Smooth muscle cell (in vitro differentiated cells): ENCODE data around the gene CNGB1. TPM values are rescaled to one million over a fixed set of nuclear protein-coding genes. Genes with fewer than 3 reads are reported as not detected.
"Not testable (repeated sequence)": the region's sequence is repeated elsewhere in the genome, so short reads cannot be mapped to it uniquely, and the experiment has no call there.

ENCODE experiments used
- DNase-seq: peaks from one replicate; lab custom pipeline; 2025; ENCODE audit not compliant: unreplicated experiment; lab: John Stamatoyannopoulos, UW
- H2AFZ ChIP-seq: fragments of 200-600 bp; sonication (generic); 2 replicates; pipeline ENCODE4 v1.6.0; 2016; ENCODE audit warnings: antibody characterized with exemption, low read depth, mild to moderate bottlenecking
- H3F3A ChIP-seq: fragments of 200-600 bp; sonication (generic); 2 replicates; pipeline ENCODE4 v1.6.0; 2017; ENCODE audit warnings: antibody characterized with exemption, low read depth
- H3K27ac ChIP-seq: fragments of 200-600 bp; sonication (generic); 2 replicates; pipeline ENCODE4 v1.5.1; 2016; ENCODE audit warnings: low read depth, mild to moderate bottlenecking
- H3K27me3 ChIP-seq: fragments of 200-600 bp; sonication (generic); 2 replicates; pipeline ENCODE4 v1.6.1; 2016; ENCODE audit warnings: low read depth, mild to moderate bottlenecking
- H3K36me3 ChIP-seq: fragments of 200-600 bp; sonication (generic); 2 replicates; pipeline ENCODE4 v1.5.1; 2016; ENCODE audit warnings: low read depth
- H3K4me1 ChIP-seq: fragments of 200-600 bp; sonication (generic); 2 replicates; pipeline ENCODE4 v1.5.1; 2016; ENCODE audit warnings: low read depth
- H3K4me2 ChIP-seq: fragments of 200-600 bp; sonication (generic); 2 replicates; pipeline ENCODE4 v1.6.0; 2016; ENCODE audit warnings: mild to moderate bottlenecking
- H3K4me3 ChIP-seq: fragments of 200-600 bp; sonication (generic); 2 replicates; pipeline ENCODE4 v1.5.1; 2016; ENCODE audit warnings: mild to moderate bottlenecking
- H3K79me2 ChIP-seq: fragments of 200-600 bp; sonication (generic); 2 replicates; pipeline ENCODE4 v1.6.0; 2016; ENCODE audit warnings: low read depth, mild to moderate bottlenecking
- H3K9ac ChIP-seq: fragments of 200-600 bp; sonication (generic); 2 replicates; pipeline ENCODE4 v1.6.0; 2016; ENCODE audit warnings: low read depth
- H3K9me3 ChIP-seq: fragments of 200-600 bp; sonication (generic); replicated peaks from 2 replicates; pipeline ENCODE4 v1.5.1; 2016; ENCODE audit warnings: low read depth
- H4K20me1 ChIP-seq: fragments of 200-600 bp; sonication (generic); 2 replicates; pipeline ENCODE4 v1.6.0; 2016; ENCODE audit warnings: low read depth
- CTCF ChIP-seq: fragments of 200-600 bp; sonication (generic); IDR thresholded peaks from 2 replicates; pipeline ENCODE4 v1.5.1; 2017; ENCODE audit warnings: borderline replicate concordance, mild to moderate bottlenecking, antibody characterized with exemption; ENCODE audit not compliant: insufficient read depth, poor library complexity, severe bottlenecking
- WGBS: methylation state at CpG from one replicate; pipeline ENCODE4 v1.1.7; 2016; ENCODE audit warnings: low lambda C conversion rate; 5-methylcytosine and 5-hydroxymethylcytosine counted together
- polyA plus RNA-seq: library from polyadenylated mRNA; unstranded; fragments of >200 nt; fragmentation: Nextera tagmentation; extraction: Ambion mirVana; gene quantifications from 2 replicates; pipeline ENCODE4 v1.2.1, GENCODE V29; 2016
- total RNA-seq: library from RNA; depleted of rRNA; stranded (reverse); fragments of >200 nt; gene quantifications from 2 replicates; pipeline ENCODE4 v1.2.3, GENCODE V29; 2014

CNGB1 gene
- total and polyA plus RNA-seq, 2 experiments from 2014 or later: not detected

- Histone ChIP-seq H3K9me3 (no peaks in the 10 kb centered on the region), H3K4me2 (no peak overlapping the region), H3F3A (no peaks in the 10 kb centered on the region), H3K4me1 (peaks cover 14% of the 10 kb centered on the region), H3K79me2 (no peaks in the 10 kb centered on the region), H3K9ac (no peak overlapping the region), H3K27ac (no peak overlapping the region), H2AFZ (no peak overlapping the region), H3K36me3 (no peaks in the 10 kb centered on the region), H3K4me3 (no peak overlapping the region), H3K27me3 (no peaks in the 10 kb centered on the region), H4K20me1 (no peaks in the 10 kb centered on the region)
- TF ChIP-seq CTCF: peak; percentile 46
- DNase-seq: no peak
- WGBS: 8% methylated on average over 5 of the region's 5 CpGs
These were observed 111.6 kb downstream of the CNGB1 start for GRCh38 chr16:57859331-57859730.

- Histone ChIP-seq H3K27me3 (no peaks in the 10 kb centered on the region), H2AFZ (no peak overlapping the region), H3K79me2 (no peaks in the 10 kb centered on the region), H4K20me1 (no peaks in the 10 kb centered on the region), H3F3A (no peaks in the 10 kb centered on the region), H3K4me2 (no peak overlapping the region), H3K4me1 (peaks cover 11% of the 10 kb centered on the region), H3K9me3 (no peaks in the 10 kb centered on the region), H3K27ac (no peak overlapping the region), H3K4me3 (no peak overlapping the region), H3K36me3 (no peaks in the 10 kb centered on the region), H3K9ac (no peak overlapping the region)
- DNase-seq: no peak
- TF ChIP-seq CTCF: no peak
- 75% methylated on average over 8 of the region's 8 CpGs for WGBS
These were observed 112.3 kb downstream of the CNGB1 start for GRCh38 chr16:57858635-57859034.

- H3K27ac ChIP-seq, H3K79me2 ChIP-seq, H3K9me3 ChIP-seq, H3K36me3 ChIP-seq, H2AFZ ChIP-seq, H4K20me1 ChIP-seq, H3F3A ChIP-seq, H3K4me2 ChIP-seq, H3K27me3 ChIP-seq, H3K4me3 ChIP-seq, DNase-seq, H3K9ac ChIP-seq, H3K4me1 ChIP-seq: not testable (repeated sequence)
- 97% methylated on average over 10 of the region's 10 CpGs for WGBS
These were observed 112.9 kb downstream of the CNGB1 start for GRCh38 chr16:57857991-57858390.

DNA sequence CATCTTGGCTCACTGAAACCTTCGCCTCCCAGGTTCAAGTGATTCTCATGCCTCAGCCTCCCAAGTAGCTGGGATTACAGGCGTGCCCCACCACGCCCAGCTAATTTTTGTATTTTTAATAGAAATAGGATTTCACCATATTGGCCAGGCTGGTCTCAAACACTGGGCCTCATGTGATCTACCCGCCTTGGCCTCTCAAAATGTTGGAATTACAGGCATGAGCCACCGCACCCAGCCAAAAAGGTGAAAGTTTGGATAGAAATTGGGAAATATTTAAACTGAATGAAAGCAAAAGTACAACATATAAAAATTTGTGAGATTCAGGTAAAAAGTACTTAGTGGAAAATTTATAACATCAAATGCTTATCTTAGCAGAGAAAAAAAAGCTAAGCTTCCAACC lies 115.7 kb downstream of the CNGB1 start:
- DNase-seq: no peak
- Histone ChIP-seq H3K4me3 (no peak overlapping the region), H3K27ac (no peak overlapping the region)

More for the DNA sequence above, 115.7 kb downstream of the CNGB1 start:
- no peaks in the 10 kb centered on the region for H3K36me3 ChIP-seq
- no peaks in the 10 kb centered on the region for H4K20me1 ChIP-seq
- H3F3A ChIP-seq: no peaks in the 10 kb centered on the region
- no peaks in the 10 kb centered on the region for H3K27me3 ChIP-seq
- TF ChIP-seq CTCF: no peak
- WGBS: 90% methylated on average over 5 of the region's 5 CpGs
- no peak overlapping the region for H3K9ac ChIP-seq
- H3K4me1 ChIP-seq: no peaks in the 10 kb centered on the region
- no peaks in the 10 kb centered on the region for H3K9me3 ChIP-seq
- H3K4me2 ChIP-seq: no peak overlapping the region
- H2AFZ ChIP-seq: no peak overlapping the region
- no peaks in the 10 kb centered on the region for H3K79me2 ChIP-seq
